ENCODE measurements around the gene KIFC1.

- TF ChIP-seq POLR2A (IDR thresholded peaks at IDR 0.05; ENCODE audit: low read depth, low read length) (no peak), MXI1 (IDR thresholded peaks at IDR 0.05; ENCODE audit: borderline replicate concordance, low read depth, low read length) (no peak), CEBPB (IDR thresholded peaks at IDR 0.05; ENCODE audit: low read depth, low read length) (no peak), RAD21 (IDR thresholded peaks at IDR 0.05; ENCODE audit: low read length) (no peak), RFX5 (IDR thresholded peaks at IDR 0.05; ENCODE audit: low read depth, low read length) (no peak), CHD1 (IDR thresholded peaks at IDR 0.05; ENCODE audit: low read depth, low read length) (no peak), MAZ (IDR thresholded peaks at IDR 0.05; ENCODE audit: borderline replicate concordance, low read depth, low read length) (no peak), BHLHE40 (IDR thresholded peaks at IDR 0.05; ENCODE audit: low read depth, low read length) (no peak), FOS (IDR thresholded peaks at IDR 0.05; ENCODE audit: low read depth, low read length) (no peak), RCOR1 (IDR thresholded peaks at IDR 0.05; ENCODE audit: insufficient replicate concordance, low read length) (no peak)
- TF ChIP-seq, protein P1, sequence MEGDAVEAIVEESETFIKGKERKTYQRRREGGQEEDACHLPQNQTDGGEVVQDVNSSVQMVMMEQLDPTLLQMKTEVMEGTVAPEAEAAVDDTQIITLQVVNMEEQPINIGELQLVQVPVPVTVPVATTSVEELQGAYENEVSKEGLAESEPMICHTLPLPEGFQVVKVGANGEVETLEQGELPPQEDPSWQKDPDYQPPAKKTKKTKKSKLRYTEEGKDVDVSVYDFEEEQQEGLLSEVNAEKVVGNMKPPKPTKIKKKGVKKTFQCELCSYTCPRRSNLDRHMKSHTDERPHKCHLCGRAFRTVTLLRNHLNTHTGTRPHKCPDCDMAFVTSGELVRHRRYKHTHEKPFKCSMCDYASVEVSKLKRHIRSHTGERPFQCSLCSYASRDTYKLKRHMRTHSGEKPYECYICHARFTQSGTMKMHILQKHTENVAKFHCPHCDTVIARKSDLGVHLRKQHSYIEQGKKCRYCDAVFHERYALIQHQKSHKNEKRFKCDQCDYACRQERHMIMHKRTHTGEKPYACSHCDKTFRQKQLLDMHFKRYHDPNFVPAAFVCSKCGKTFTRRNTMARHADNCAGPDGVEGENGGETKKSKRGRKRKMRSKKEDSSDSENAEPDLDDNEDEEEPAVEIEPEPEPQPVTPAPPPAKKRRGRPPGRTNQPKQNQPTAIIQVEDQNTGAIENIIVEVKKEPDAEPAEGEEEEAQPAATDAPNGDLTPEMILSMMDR (conservative IDR thresholded peaks at IDR 0.05; ENCODE audit: low read depth, low read length) = no peak
- TF ChIP-seq, protein P2, sequence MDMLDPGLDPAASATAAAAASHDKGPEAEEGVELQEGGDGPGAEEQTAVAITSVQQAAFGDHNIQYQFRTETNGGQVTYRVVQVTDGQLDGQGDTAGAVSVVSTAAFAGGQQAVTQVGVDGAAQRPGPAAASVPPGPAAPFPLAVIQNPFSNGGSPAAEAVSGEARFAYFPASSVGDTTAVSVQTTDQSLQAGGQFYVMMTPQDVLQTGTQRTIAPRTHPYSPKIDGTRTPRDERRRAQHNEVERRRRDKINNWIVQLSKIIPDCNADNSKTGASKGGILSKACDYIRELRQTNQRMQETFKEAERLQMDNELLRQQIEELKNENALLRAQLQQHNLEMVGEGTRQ (IDR thresholded peaks at IDR 0.05; ENCODE audit: low read depth, low read length) = no peak
- TF ChIP-seq, protein P3, sequence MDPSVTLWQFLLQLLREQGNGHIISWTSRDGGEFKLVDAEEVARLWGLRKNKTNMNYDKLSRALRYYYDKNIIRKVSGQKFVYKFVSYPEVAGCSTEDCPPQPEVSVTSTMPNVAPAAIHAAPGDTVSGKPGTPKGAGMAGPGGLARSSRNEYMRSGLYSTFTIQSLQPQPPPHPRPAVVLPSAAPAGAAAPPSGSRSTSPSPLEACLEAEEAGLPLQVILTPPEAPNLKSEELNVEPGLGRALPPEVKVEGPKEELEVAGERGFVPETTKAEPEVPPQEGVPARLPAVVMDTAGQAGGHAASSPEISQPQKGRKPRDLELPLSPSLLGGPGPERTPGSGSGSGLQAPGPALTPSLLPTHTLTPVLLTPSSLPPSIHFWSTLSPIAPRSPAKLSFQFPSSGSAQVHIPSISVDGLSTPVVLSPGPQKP (IDR thresholded peaks at IDR 0.05; ENCODE audit: borderline replicate concordance, low read depth, low read length) = no peak
Observed at GRCh38 chr6:33356295-33356694, 35.3 kb upstream of the KIFC1 start.
